NCI-H1694 (cell line): ENCODE data around the gene SAMD4A.

Experiments
- DNase-seq: peaks from one replicate; lab custom pipeline; 2025; lab: John Stamatoyannopoulos, UW

SAMD4A gene

DNA sequence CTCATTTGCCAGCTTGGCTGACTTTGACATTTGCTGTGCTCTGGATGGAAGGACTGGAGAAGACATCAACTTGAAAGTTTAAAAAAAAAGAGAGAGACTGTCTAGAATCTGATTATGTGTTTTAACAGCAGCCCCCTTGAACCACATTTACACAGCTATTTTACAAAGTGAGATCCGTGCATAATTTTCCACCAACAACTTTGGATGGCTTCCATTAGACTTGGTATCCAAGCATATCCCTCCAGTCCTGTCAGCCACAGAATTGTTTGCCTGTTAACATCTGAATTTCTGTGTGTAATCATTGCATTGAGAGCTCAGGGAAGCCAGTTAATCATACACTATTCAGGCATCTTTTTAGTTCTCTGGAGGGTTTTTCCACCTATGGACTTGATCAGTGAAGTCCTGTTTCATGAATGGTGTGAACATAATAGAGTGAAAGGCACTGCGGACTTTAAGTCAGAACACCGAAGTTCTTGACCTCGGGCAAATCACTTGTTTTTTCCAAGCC lies 93.7 kb downstream of the SAMD4A start:
- DNase-seq: no peak

- no peak for DNase-seq
These were observed 95.7 kb downstream of the SAMD4A start for GRCh38 chr14:54662491-54663133.

GRCh38 chr14:54664961-54665360 lies 98.0 kb downstream of the SAMD4A start:
- DNase-seq: no peak

DNA sequence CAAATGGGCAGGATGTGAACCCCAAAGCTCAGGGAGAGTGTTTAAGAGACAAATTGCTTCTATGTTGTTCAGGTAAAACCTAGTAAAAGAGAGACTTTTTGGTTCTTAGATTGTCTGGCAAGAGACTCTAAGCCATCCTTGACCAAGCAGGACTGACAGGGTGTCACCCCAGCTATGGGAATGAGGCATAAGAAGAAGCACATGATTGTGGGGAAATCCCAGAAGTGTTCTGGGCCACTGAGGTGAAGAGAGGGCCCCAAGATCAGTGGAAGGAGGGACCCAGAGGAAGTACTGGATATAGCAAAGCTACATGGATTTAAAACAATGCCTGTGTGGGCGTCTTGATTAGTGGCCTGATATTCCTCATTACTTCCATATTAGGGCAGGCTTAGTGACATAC lies 99.0 kb downstream of the SAMD4A start:
- no peak for DNase-seq

- no peak for DNase-seq
These were observed 100.3 kb downstream of the SAMD4A start for GRCh38 chr14:54667026-54667744.

DNA sequence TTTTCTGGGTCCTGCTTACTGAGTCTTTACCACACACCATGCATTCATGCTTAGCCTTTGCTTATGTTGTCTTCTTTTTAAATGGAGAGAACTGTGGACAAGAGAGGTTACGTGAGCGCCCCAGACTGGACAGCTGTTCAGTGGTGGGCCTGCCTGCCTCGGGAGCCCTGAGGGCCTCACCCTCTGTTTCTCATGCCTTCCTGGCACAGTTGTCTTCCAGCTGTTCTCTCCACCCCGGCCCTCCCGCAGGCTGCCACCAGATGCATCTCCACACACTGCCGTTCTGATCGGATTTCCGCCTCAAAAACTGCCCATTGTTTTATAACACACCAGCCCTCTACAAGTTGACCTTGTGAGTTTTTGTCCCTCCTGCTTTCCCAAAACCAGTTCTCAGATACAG lies 100.8 kb downstream of the SAMD4A start:
- DNase-seq: no peak

DNA sequence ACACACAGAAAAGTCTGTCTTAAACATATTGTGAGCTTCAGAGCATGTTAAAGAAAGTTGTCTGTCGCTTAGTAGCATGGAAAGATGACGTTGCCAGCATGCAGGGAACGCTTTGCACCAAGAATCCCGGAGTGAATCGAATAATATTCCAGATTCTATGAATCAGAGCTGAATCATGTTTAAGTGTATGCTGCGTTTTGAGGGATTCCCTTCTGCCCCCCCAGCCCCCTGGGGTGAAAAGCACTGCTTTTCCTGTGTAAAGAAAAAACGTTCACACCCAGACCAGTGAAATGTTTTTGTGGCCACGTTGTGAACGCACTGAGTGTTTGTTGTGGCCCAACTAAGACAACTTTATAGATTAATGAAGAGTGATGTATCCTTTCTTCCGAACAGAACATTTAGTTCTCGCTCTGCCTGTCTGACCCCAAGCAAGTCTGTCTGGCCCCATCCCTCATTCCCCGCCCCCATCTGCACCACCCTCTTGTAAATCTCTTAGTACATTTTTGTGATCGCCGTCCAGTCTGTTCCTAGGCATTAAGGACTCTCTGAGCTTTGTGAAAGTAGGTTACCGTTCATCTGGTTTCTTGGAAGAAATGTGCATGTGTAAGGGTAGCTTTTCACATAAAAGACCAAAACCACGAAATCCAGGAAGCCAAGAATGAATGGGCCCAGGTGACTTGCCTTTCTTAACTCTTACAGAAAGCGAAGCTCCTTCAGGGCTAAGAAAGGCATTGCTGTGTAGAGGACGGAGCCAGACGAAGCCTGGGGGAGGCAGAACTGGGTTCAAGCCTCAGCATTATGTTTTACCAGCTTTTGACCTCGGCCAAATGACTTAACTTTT lies 103.0 kb downstream of the SAMD4A start:
- DNase-seq: no peak

- no peak for DNase-seq
These were observed 104.6 kb downstream of the SAMD4A start for GRCh38 chr14:54671537-54671936.

GRCh38 chr14:54672181-54672580 lies 105.3 kb downstream of the SAMD4A start:
- no peak for DNase-seq

DNA sequence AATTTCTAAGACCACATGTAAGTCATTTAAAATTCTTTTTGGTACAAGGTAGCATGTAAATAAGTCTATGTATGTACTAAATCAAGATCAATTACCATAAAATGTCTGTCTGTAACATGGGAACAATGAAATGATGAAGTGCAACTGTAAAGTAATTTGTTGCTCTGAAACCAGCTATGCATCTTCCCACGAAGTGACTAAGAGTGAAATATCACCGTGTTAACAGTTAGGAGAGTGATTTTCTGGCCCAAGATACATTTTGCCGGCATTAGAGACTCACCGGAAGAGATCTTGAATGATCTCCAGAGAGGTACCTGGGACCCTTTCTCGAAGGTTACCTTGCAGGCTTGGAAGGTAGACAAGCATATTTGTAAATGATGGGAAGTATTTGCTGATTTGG lies 105.8 kb downstream of the SAMD4A start:
- DNase-seq: no peak

DNA sequence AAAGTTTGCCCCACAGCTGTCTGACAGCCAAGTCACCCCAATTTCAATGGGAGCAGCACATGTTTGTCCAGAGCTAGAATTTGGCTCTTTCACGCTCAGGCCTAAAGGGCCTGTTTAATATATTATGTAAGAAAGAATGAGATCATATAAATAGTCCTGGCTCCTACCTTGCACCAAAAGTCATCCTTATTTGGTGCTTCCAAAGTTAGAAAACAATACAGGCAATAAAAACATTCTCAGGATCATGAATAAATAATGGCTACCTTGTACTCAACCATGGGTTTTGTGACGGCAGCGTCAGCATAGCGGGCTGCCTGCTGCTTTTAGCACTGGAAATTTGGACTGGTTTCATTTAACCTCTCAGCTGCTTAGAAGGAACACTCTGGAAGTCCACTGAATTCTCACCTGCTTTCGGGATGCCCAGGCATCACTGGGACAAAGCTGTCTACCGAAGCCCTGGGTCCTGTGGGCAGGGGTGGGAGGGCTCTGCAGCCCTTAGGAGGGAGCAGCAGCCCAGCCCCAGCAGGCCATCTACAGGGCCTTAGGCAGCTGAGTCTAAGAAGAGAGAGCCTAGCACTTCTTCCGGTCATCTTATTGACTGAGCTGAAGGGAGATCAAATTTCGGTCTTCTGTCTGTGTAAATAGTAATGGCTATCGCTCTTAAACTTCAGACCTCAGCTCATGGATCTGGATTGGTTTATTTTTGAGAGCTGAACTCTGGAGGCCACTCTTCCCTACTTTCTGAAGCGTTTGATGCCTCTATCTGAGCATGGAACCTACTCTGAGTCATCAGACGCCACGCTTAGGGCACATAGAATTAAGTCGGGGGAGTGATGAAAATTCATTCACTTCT lies 106.5 kb downstream of the SAMD4A start:
- no peak for DNase-seq

GRCh38 chr14:54674046-54674741 lies 107.3 kb downstream of the SAMD4A start:
- DNase-seq: no peak

GRCh38 chr14:54675236-54676128 lies 108.6 kb downstream of the SAMD4A start:
- no peak for DNase-seq

- DNase-seq: no peak
These were observed 110.1 kb downstream of the SAMD4A start for GRCh38 chr14:54676812-54677708.

DNA sequence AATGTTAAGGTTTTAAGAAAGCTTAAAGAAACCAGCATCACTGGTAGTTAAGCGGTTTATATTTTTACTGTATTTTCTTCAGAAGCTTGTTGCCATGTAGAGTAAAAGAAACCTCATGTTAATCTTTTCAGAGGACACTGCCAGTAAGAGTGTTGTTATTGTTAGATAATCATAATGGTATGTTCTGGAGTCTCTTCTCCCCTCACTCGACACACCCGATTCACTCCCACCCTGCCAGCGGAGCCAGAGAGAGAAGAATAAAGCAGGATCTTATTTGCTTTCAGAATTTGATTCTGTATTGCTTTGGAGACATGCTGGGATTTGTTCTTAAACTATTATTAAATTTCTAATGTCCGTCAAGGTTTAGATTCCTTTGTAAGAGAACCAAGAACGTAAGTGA lies 113.7 kb downstream of the SAMD4A start:
- no peak for DNase-seq

- DNase-seq: no peak
These were observed 114.9 kb downstream of the SAMD4A start for GRCh38 chr14:54681811-54682261.

GRCh38 chr14:54682578-54682977 lies 115.7 kb downstream of the SAMD4A start:
- DNase-seq: no peak

DNA sequence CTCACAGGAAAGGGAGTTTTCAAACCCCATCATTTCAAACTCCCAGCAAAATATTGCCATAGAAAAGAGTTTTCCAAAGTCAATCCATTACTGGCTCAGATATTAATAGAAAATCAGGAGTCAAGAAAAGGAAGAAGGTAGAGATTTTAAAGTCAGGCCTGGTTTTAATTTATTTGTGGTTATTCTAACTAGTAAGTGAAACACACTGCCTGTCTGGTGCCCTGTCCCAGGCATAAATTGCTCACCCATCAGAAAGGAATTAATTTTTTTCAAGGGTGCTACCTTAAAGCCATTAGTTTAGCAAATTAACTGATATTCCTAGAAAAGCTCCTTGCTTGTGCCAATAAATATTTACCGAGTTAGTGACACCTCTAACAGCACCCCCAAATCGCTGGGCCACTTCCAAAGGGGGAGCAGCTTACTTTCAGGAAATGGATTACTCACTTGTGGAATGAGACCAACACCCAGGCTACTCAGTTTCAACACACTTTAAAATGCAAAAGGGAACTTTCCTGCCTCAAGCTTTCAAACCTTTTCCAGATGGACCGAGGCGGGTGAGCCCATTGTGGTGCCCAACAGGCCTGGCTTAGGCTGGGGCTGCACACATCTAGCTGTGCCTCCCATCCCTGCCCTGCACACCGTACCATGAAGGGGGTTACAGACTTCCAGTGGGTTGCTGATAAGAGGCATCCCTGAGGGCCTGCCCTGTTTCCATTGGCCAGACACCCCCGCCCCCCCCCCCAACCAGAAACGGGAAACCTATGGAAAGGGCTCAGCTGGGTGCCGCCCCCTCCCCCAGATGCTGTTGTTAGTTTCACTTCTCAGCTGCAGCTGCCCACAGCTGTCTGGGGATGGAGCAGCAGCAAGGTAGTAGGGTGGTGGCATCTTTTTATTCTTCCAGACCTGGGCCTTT lies 117.2 kb downstream of the SAMD4A start:
- DNase-seq: no peak
